A549 (cell line): ENCODE results near the gene CPNE1. TPM values are rescaled to one million over a fixed set of nuclear protein-coding genes. Genes with fewer than 3 reads are reported as not detected.
A peak's percentile ranks its signal among the peaks of the same experiment; 100 is the strongest.

Experiments
- ATAC-seq, 2 experiments: fragments of 200-7000 bp in 1 of 2; fragments of >200 bp in 1 of 2; cut with Nextera tagmentation in 1 of 2; cut with Tn5 transposase in 1 of 2; 3 replicates each; pipeline versions ENCODE4 v1.8.0 to v1.9.1; 2018 to 2020; ENCODE audit warnings: mild to moderate bottlenecking in 1 of 2, moderate library complexity in 1 of 2
- CTCF ChIA-PET: fragments of 300-600 bp; sonication (Branson Sonifier 250); formaldehyde crosslinking; extraction: SDS; loops from one replicate; lab custom pipeline; 2021; ENCODE audit warnings: antibody characterized with exemption, inconsistent platforms; lab: Yijun Ruan, JAX
- POLR2A ChIA-PET: fragments of 350-600 bp; formaldehyde crosslinking; extraction: SDS; loops from one replicate; lab custom pipeline; 2021; ENCODE audit warnings: antibody characterized with exemption, inconsistent platforms; lab: Yijun Ruan, JAX
- DNase-seq, 2 experiments: peaks; one replicate each; pipeline versions ENCODE4 v3.0.0 to v3.0.0-alpha.2; 2011 to 2016; ENCODE audit warnings: low read depth in 1 of 2, low spot score in 1 of 2
- FAIRE-seq: peaks from 2 replicates; lab custom pipeline; 2011; peaks lifted over from hg19 to GRCh38; lab: Jason Lieb, UNC
- H3K27ac ChIP-seq, 2 experiments: fragments of >200 bp; sonication (Bioruptor Twin); formaldehyde crosslinking; 3 replicates each; pipeline ENCODE4 v1.5.1; 2016 to 2017
- H3K4me1 ChIP-seq: fragments of >200 bp; sonication (Bioruptor Twin); formaldehyde crosslinking; 3 replicates; pipeline ENCODE4 v1.6.1; 2016
- H3K4me2 ChIP-seq: fragments of >200 bp; sonication (Bioruptor Twin); formaldehyde crosslinking; 3 replicates; pipeline ENCODE4 v1.6.1; 2016
- H3K4me3 ChIP-seq: fragments of >200 bp; sonication (Bioruptor Twin); formaldehyde crosslinking; 3 replicates; pipeline ENCODE4 v1.5.1; 2016
- H3K9me3 ChIP-seq: fragments of >200 bp; sonication (Bioruptor Twin); formaldehyde crosslinking; 3 replicates; pipeline ENCODE4 v1.6.1; 2016
- CHD2 ChIP-seq: fragments of 150-350 bp; IDR thresholded peaks from 2 replicates; pipeline ENCODE4 v1.6.1; 2014; ENCODE audit warnings: low read length; ENCODE audit not compliant: partially characterized antibody
- CTCF ChIP-seq: fragments of >200 bp; sonication (Bioruptor Twin); formaldehyde crosslinking; IDR thresholded peaks from 3 replicates; pipeline ENCODE4 v1.5.1; 2016
- EHF ChIP-seq: fragments of 250-450 bp; sonication (Bioruptor Pico); IDR thresholded peaks from 2 replicates; pipeline ENCODE4 v1.5.0; 2020; ENCODE audit warnings: mild to moderate bottlenecking
- EHMT2 ChIP-seq: fragments of 200-600 bp; sonication (generic); IDR thresholded peaks from 2 replicates; pipeline ENCODE4 v1.6.1; 2016; ENCODE audit warnings: antibody characterized with exemption, low read depth, mild to moderate bottlenecking, moderate library complexity
- HEYL ChIP-seq: fragments of 250-450 bp; sonication (Bioruptor Pico); IDR thresholded peaks from 2 replicates; pipeline ENCODE4 v1.8.0; 2021; ENCODE audit warnings: mild to moderate bottlenecking, moderate library complexity
- HOXA7 ChIP-seq: fragments of 250-450 bp; sonication (Bioruptor Pico); IDR thresholded peaks from 2 replicates; pipeline ENCODE4 v1.5.0; 2020; ENCODE audit warnings: mild to moderate bottlenecking, moderate library complexity
- JUNB ChIP-seq: fragments of >200 bp; sonication (Bioruptor Twin); formaldehyde crosslinking; IDR thresholded peaks from 2 replicates; pipeline ENCODE4 v1.6.1; 2016
- KDM1A ChIP-seq: fragments of 200-600 bp; sonication (generic); IDR thresholded peaks from 2 replicates; pipeline ENCODE4 v1.6.1; 2016; ENCODE audit warnings: low read depth, mild to moderate bottlenecking
- NR3C1 ChIP-seq: fragments of >200 bp; sonication (Bioruptor Twin); formaldehyde crosslinking; IDR thresholded peaks from 3 replicates; pipeline ENCODE4 v1.6.1; 2017
- POLR2A ChIP-seq: IDR thresholded peaks from 2 replicates; pipeline ENCODE4 v1.6.1; 2012; ENCODE audit warnings: mild to moderate bottlenecking, low read length
- POLR2AphosphoS2 ChIP-seq: conservative IDR thresholded peaks from 2 replicates; pipeline ENCODE4 v1.6.1; 2012; ENCODE audit warnings: low read length, improper control_type of control experiment, inconsistent platforms
- RAD21 ChIP-seq, 2 experiments: fragments of >200 bp in 1 of 2; sonication (Bioruptor Twin) in 1 of 2; formaldehyde crosslinking in 1 of 2; IDR thresholded peaks in 1 of 2; conservative IDR thresholded peaks in 1 of 2; 2 replicates in 1 of 2; 3 replicates in 1 of 2; pipeline ENCODE4 v1.6.1; 2012 to 2018; ENCODE audit warnings: inconsistent platforms in 1 of 2
- RCOR1 ChIP-seq: fragments of 150-350 bp; IDR thresholded peaks from 2 replicates; pipeline ENCODE4 v1.6.1; 2014; ENCODE audit warnings: antibody characterized with exemption, low read length, low read depth
- RFX5 ChIP-seq: fragments of 450-650 bp; IDR thresholded peaks from 2 replicates; pipeline ENCODE4 v1.7.1; 2014; ENCODE audit warnings: antibody characterized with exemption, mild to moderate bottlenecking, moderate library complexity
- ZNF302 ChIP-seq: fragments of 250-450 bp; sonication (Bioruptor Pico); IDR thresholded peaks from 2 replicates; pipeline ENCODE4 v1.9.0; 2021; ENCODE audit warnings: inconsistent platforms, mild to moderate bottlenecking, moderate library complexity
- ZSCAN20 ChIP-seq: fragments of 250-450 bp; sonication (Bioruptor Pico); IDR thresholded peaks from 2 replicates; pipeline ENCODE4 v1.8.0; 2022; ENCODE audit warnings: mild to moderate bottlenecking, moderate library complexity
- WGBS: methylation state at CpG from one replicate; pipeline ENCODE4 v1.1.6; 2017; ENCODE audit errors: missing lambda C conversion rate; 5-methylcytosine and 5-hydroxymethylcytosine counted together
- polyA plus RNA-seq, 4 experiments: library from polyadenylated mRNA; depleted of rRNA in 3 of 4; stranded (reverse); fragments of >200 nt; fragmentation: RNase III in 1 of 4; extraction: RNeasy Plus Mini Kit Qiagen cat#74134 plus additional on column Dnase treatment in 1 of 4; gene quantifications; 2 replicates in 3 of 4; 3 replicates in 1 of 4; pipeline ENCODE4 v1.2.3, GENCODE V29; 2011 to 2017
- TF ChIP-seq, protein P1 (sequence below): IDR thresholded peaks from 2 replicates; pipeline ENCODE4 v1.6.1; 2012
- TF ChIP-seq, protein P2 (sequence below): fragments of 150-350 bp; IDR thresholded peaks from 2 replicates; pipeline ENCODE4 v1.6.1; 2014; ENCODE audit warnings: low read depth, mild to moderate bottlenecking, low read length
- TF ChIP-seq, protein P3 (sequence below): fragments of 250-450 bp; sonication (Bioruptor Pico); IDR thresholded peaks from 2 replicates; pipeline ENCODE4 v1.5.0; 2020; ENCODE audit warnings: low read depth, mild to moderate bottlenecking, moderate library complexity
- TF ChIP-seq, protein P4 (sequence below): IDR thresholded peaks from 2 replicates; pipeline ENCODE4 v1.6.1; 2012
- TF ChIP-seq, protein P5 (sequence below): fragments of 200-600 bp; sonication (generic); IDR thresholded peaks from 2 replicates; pipeline ENCODE4 v1.6.1; 2016; ENCODE audit warnings: antibody characterized with exemption, mild to moderate bottlenecking, moderate library complexity

CPNE1 gene
- polyA plus RNA-seq, 2 of the 4 experiments (the other 2 are of a cell fraction) = 199 to 244 TPM

DNA sequence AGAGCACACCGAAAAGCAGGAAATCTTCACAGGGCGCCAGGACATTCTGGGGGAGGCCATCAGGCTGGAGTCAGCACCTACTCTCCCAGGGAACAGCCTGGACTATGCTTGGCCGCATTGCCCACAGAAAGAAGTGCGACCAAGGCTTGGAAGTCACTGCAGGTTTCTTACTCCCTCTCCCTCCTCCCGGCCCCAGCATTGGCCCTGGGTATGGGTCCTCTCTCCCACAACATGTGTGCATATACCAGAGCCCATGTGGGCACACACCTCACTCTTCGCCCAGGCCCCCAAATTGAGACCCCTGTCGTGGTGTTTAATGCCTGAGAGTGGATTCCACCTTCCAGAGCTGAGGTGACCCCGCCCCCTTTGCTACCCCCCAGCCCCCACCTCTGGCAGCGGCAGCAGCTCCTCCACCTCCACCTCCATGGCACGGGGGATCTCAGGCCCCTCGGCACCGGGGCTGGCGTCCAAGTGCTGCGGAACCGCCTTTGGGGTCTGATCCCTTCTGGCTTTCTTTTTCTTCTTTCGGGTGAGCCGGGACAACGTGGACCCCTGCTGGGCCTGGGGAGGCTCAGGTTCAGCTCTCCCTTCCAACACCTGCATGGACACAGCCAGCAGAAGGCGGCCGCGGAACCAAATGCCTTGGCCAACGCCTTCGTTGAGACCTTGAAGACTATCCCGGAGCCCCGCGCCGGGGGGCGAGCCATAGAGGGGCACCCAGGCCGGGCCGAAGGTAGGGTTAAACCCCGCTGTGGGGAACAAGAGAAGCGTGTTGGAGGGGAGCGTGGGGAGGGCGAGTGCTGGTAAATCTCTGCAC, 64.3 kb downstream of the CPNE1 start:
- POLR2A ChIA-PET = interaction anchor here (1.4 kb wide), 1 partner anchor 19 kb away, joined by 3 read pairs; no protein-coding TSS in a partner anchor
- CTCF ChIA-PET = interaction anchor here (0.7 to 4.0 kb wide), 6 partner anchors 9 to 353 kb away, joined by 3 to 19 read pairs (median 4); partner anchors contain the start of gene SPAG4
- no peak for DNase-seq
- H3K4me3 ChIP-seq = no peak overlapping the region
- ATAC-seq = no peak
- peak overlapping the region; percentile 81; the same call in 2 of the 3 replicates for H3K4me2 ChIP-seq
- 94% methylated on average over 33 of the region's 34 CpGs for WGBS
- no peak for TF ChIP-seq POLR2A
- no peak for TF ChIP-seq HEYL (CRISPR knock-in tag)
- no peak for TF ChIP-seq EHMT2
- TF ChIP-seq POLR2AphosphoS2 = no peak
- TF ChIP-seq CHD2 = no peak
- TF ChIP-seq, protein P1, sequence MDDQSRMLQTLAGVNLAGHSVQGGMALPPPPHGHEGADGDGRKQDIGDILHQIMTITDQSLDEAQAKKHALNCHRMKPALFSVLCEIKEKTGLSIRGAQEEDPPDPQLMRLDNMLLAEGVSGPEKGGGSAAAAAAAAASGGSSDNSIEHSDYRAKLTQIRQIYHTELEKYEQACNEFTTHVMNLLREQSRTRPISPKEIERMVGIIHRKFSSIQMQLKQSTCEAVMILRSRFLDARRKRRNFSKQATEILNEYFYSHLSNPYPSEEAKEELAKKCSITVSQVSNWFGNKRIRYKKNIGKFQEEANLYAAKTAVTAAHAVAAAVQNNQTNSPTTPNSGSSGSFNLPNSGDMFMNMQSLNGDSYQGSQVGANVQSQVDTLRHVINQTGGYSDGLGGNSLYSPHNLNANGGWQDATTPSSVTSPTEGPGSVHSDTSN = no peak
- TF ChIP-seq, protein P2, sequence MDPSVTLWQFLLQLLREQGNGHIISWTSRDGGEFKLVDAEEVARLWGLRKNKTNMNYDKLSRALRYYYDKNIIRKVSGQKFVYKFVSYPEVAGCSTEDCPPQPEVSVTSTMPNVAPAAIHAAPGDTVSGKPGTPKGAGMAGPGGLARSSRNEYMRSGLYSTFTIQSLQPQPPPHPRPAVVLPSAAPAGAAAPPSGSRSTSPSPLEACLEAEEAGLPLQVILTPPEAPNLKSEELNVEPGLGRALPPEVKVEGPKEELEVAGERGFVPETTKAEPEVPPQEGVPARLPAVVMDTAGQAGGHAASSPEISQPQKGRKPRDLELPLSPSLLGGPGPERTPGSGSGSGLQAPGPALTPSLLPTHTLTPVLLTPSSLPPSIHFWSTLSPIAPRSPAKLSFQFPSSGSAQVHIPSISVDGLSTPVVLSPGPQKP = no peak
- TF ChIP-seq NR3C1 = no peak
- TF ChIP-seq CTCF = no peak
- no peak for TF ChIP-seq ZSCAN20 (CRISPR knock-in tag)
- TF ChIP-seq RAD21 (conservative IDR thresholded peaks at IDR 0.05 in 1 of 2, IDR thresholded peaks at IDR 0.05 in 1 of 2) = no peak
- TF ChIP-seq, protein P3, sequence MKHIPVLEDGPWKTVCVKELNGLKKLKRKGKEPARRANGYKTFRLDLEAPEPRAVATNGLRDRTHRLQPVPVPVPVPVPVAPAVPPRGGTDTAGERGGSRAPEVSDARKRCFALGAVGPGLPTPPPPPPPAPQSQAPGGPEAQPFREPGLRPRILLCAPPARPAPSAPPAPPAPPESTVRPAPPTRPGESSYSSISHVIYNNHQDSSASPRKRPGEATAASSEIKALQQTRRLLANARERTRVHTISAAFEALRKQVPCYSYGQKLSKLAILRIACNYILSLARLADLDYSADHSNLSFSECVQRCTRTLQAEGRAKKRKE (CRISPR knock-in tag) = no peak
- no peak for TF ChIP-seq HOXA7
- TF ChIP-seq KDM1A = no peak
- TF ChIP-seq, all 56 proteins: peak for 0
- Histone ChIP-seq H3K4me1 (peaks cover 10% of the 10 kb centered on the region; the same call in 2 of the 3 replicates), H3K27ac (no peak overlapping the region), H3K9me3 (no peaks in the 10 kb centered on the region)
- FAIRE-seq = no peak

GRCh38 chr20:35599776-35600120, 65.0 kb downstream of the CPNE1 start:
- FAIRE-seq (no peak), DNase-seq (no peak), ATAC-seq (no peak)
- ChIA-PET POLR2A (no interaction called here), CTCF (interaction anchor here (4.0 to 4.6 kb wide), 2 partner anchors 17 to 20 kb away, joined by 15 to 21 read pairs; partner anchors contain the start of gene SPAG4)
- Histone ChIP-seq H3K4me3 (no peak overlapping the region), H3K27ac (no peak overlapping the region), H3K4me2 (no peak overlapping the region), H3K9me3 (no peaks in the 10 kb centered on the region), H3K4me1 (peaks cover 10% of the 10 kb centered on the region; the same call in 2 of the 3 replicates)
- 87% methylated on average over 7 of the region's 9 CpGs for WGBS
- TF ChIP-seq, protein P4, sequence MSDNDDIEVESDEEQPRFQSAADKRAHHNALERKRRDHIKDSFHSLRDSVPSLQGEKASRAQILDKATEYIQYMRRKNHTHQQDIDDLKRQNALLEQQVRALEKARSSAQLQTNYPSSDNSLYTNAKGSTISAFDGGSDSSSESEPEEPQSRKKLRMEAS = no peak
- TF ChIP-seq JUNB = no peak
- no peak for TF ChIP-seq EHF
- TF ChIP-seq RCOR1 = no peak
- no peak for TF ChIP-seq ZNF302 (CRISPR knock-in tag)
- TF ChIP-seq, protein P5, sequence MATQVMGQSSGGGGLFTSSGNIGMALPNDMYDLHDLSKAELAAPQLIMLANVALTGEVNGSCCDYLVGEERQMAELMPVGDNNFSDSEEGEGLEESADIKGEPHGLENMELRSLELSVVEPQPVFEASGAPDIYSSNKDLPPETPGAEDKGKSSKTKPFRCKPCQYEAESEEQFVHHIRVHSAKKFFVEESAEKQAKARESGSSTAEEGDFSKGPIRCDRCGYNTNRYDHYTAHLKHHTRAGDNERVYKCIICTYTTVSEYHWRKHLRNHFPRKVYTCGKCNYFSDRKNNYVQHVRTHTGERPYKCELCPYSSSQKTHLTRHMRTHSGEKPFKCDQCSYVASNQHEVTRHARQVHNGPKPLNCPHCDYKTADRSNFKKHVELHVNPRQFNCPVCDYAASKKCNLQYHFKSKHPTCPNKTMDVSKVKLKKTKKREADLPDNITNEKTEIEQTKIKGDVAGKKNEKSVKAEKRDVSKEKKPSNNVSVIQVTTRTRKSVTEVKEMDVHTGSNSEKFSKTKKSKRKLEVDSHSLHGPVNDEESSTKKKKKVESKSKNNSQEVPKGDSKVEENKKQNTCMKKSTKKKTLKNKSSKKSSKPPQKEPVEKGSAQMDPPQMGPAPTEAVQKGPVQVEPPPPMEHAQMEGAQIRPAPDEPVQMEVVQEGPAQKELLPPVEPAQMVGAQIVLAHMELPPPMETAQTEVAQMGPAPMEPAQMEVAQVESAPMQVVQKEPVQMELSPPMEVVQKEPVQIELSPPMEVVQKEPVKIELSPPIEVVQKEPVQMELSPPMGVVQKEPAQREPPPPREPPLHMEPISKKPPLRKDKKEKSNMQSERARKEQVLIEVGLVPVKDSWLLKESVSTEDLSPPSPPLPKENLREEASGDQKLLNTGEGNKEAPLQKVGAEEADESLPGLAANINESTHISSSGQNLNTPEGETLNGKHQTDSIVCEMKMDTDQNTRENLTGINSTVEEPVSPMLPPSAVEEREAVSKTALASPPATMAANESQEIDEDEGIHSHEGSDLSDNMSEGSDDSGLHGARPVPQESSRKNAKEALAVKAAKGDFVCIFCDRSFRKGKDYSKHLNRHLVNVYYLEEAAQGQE = no peak
- no peak for TF ChIP-seq RFX5
